PC-3 (cell line): ENCODE results near the gene CDC7.

Experiments
- CTCF ChIP-seq: fragments of 300-600 bp; sonication (generic); conservative IDR thresholded peaks from 2 replicates; pipeline ENCODE4 v1.5.1; 2017; ENCODE audit warnings: antibody characterized with exemption, low read depth, mild to moderate bottlenecking, low read length
- EZH2 ChIP-seq: fragments of 300-600 bp; sonication (generic); IDR thresholded peaks from one replicate; pipeline ENCODE4 v1.6.1; 2017; ENCODE audit warnings: antibody characterized with exemption, mild to moderate bottlenecking, low read length; ENCODE audit not compliant: unreplicated experiment
- EZH2phosphoT487 ChIP-seq: fragments of 300-600 bp; sonication (generic); IDR thresholded peaks from 2 replicates; pipeline ENCODE4 v1.6.1; 2018; ENCODE audit warnings: mild to moderate bottlenecking, antibody characterized with exemption, low read length, borderline replicate concordance

- no peak for TF ChIP-seq CTCF
- TF ChIP-seq EZH2, result no peak
- TF ChIP-seq EZH2phosphoT487, result no peak
Observed at GRCh38 chr1:91569411-91570119, 68.9 kb downstream of the CDC7 start.
